ENCODE results near the gene MRPS23.
A peak's percentile ranks its signal among the peaks of the same experiment; 100 is the strongest.
"Not testable (repeated sequence)": the region's sequence is repeated elsewhere in the genome, so short reads cannot be mapped to it uniquely, and the experiment has no call there.

The MRPS23 gene

DNA sequence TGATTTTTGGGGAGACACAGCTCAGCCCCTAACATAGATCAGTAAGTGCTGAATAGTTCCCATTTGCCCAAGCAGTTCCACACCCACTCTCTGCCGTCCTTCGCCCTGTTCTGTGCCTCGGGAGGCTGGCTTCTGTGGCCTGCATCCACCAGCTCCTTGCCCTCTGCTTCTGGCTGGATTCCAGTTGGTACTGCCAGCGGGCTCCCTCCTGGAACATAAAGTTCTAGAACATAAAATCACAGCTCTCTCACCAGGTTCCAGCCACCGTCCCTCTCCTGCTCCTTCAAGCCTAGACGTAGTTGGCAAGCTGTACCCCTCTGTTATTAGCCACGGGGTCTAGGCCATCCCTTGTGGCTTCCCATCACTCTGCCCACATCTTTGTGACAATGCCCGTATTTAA, 3.9 kb upstream of the MRPS23 start:
- peak overlapping the region; percentile 95 for H3K27ac ChIP-seq
- no peak for TF ChIP-seq CTCF (conservative IDR thresholded peaks at IDR 0.05)

DNA sequence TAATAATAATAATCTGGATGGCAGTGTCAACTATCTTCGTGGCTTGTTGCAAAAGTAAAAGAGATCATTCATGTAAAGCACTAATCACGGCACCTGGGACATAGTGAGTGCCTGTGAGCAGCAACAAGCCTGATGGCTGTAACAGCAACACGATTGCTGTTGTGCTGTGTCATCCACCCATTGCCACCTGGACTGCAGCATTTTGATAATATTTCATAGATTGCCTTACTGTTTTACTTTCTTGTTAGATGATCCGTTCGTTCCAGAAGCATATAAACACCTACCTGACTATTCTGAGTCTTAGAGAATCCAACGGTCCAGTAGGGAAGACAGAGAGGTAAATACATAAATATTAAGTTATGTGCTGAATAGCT, 3.1 kb upstream of the MRPS23 start:
- H3K27ac ChIP-seq, result peak overlapping the region; percentile 95
- TF ChIP-seq CTCF (conservative IDR thresholded peaks at IDR 0.05), result no peak

GRCh38 chr17:57852092-57852954, 2.5 kb upstream of the MRPS23 start:
- TF ChIP-seq CTCF (conservative IDR thresholded peaks at IDR 0.05), result no peak
- peak overlapping the region; percentile 95 for H3K27ac ChIP-seq

- peak overlapping the region; percentile 95 for H3K27ac ChIP-seq
- TF ChIP-seq CTCF (conservative IDR thresholded peaks at IDR 0.05), result no peak
These were observed 526 bp downstream of the MRPS23 start for GRCh38 chr17:57849163-57849873.

- not testable (repeated sequence) for H3K27ac ChIP-seq
These were observed 3.5 kb downstream of the MRPS23 start for GRCh38 chr17:57846056-57846945.

- no peak for TF ChIP-seq CTCF (conservative IDR thresholded peaks at IDR 0.05)
- no peak overlapping the region for H3K27ac ChIP-seq
These were observed 7.6 kb downstream of the MRPS23 start for GRCh38 chr17:57842280-57842679.

DNA sequence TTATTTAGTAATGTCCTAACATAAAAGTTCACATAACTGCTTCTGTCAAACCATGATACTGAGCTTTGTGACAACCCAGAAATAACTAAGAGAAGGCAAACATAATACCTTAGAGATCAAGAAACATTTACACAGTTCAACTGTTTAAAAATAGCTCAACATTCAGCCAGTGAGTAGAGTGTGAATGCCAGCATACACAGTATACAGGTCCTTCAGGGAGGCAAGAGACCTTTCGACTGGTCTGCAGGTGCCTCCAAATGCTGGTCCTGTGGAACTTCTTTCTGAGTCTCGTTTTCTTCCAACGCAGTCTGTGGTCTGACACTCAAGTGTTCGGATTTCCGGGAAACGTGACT, 10.3 kb downstream of the MRPS23 start:
- TF ChIP-seq CTCF (conservative IDR thresholded peaks at IDR 0.05), result no peak
- H3K27ac ChIP-seq, result peak overlapping the region; percentile 67

Measured in VCaP (cell line).